ENCODE results near the gene PRKAB2. TPM values are rescaled to one million over a fixed set of nuclear protein-coding genes. Genes with fewer than 3 reads are reported as not detected.
"Not testable (repeated sequence)": the region's sequence is repeated elsewhere in the genome, so short reads cannot be mapped to it uniquely, and the experiment has no call there.

The PRKAB2 gene
- total RNA-seq, 1 donor from 2014 or later: 42.0 TPM

- intact Hi-C loops (cut with DNase I): no loop called here
- DNase-seq (ENCODE audit: missing footprints) (no peak), ATAC-seq (no peak)
Observed at GRCh38 chr1:147189514-147189913, 17.2 kb upstream of the PRKAB2 start.

DNA sequence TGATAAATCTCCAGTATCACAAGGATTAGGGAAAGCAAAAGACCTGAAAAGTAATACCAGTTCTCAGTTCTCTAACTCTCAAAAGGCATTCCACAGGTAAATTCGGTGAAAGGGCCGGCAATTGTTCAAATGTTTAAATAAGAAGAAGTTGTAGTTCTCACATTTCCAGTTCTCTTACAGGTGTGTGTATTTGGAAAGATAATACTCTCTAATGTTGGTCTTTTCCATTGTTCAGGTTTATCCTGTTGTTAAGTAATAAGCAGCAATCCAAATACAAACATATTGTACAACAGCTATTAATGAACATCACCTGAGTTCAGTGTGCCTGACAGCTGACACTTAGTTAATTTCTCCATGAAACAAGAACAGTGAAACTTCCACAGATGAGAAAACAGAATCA is 13.2 kb upstream of the PRKAB2 start:
- ATAC-seq (no peak), DNase-seq (ENCODE audit: missing footprints) (no peak)
- intact Hi-C loops (cut with DNase I): no loop called here

DNA sequence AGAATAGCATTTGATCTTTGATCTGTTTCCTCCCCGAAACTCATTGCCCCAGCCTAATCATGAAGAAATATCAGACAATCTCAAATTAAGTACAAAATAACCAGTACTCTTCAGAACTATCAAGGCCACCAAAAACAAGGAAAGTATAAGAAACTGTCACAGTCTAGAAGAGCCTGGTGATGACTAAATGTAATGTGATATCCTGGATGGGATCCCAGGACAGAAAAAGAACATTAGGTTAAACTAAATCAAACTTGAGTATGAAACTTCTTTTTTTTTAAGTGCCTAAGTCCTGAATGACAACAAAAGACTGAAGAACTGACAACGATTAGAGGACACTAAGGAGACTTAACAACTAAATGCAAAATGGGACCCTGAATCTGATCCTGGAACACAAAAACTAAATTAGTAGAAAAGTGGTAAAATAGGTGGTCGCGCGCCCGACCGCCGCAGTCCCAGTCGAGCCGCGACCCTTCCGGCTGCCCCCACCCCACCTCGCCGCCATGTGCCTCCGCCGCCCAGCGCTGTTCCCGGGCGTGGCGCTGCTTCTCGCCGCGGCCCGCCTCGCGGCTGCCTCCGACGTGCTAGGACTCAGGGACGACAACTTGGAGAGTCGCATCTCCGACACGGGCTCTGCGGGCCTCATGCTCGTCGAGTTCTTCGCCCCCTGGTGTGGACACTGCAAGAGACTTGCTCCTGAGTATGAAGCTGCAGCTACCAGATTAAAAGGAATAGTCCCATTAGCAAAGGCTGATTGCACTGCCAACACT is 5.5 kb upstream of the PRKAB2 start:
- DNase-seq (ENCODE audit: missing footprints) (peak; percentile 44), ATAC-seq (no peak)
- intact Hi-C loops (cut with DNase I): no loop called here

DNA sequence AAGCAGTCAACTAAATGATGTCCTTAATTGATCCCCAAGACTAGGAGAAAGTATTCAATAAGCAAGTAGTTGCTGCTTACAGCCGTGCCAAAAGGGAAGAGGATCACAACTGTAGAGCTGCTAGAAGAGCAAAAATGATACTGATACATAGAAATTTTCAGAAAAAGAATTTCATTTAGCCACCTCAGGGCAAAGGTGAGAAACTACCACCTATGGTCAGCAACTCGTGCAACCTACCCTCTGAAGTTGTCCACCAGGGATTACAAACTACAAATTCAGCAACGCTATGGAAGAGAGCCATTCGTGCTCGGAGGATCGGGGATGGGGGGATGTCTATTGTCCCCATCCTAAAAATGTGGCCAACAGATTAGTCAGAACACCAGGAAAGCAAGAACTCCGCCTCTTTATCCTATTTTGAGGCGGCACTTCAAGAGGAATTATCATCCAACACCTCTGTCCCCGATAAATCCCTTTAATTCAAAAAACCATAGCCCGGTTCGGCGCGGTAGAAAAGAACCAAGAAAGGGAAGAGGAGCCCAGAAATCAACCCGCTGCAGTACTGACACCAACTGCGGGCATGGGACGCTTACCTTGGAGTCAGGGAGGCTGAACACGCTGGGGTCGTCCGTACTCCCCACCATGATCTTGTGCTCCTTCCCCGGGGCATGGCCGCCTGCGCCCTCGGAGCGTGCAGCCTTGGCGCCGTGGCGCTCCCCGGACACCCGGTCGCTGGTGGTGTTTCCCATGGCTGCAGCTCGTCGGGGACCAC is 687 bp downstream of the PRKAB2 start:
- no peak for DNase-seq (ENCODE audit: missing footprints)
- intact Hi-C loops (cut with DNase I): loop anchor here (1.0 to 5.0 kb wide), 2 partner anchors 56 to 72 kb away; partner anchors contain the start of gene FMO5
- no peak for ATAC-seq

DNA sequence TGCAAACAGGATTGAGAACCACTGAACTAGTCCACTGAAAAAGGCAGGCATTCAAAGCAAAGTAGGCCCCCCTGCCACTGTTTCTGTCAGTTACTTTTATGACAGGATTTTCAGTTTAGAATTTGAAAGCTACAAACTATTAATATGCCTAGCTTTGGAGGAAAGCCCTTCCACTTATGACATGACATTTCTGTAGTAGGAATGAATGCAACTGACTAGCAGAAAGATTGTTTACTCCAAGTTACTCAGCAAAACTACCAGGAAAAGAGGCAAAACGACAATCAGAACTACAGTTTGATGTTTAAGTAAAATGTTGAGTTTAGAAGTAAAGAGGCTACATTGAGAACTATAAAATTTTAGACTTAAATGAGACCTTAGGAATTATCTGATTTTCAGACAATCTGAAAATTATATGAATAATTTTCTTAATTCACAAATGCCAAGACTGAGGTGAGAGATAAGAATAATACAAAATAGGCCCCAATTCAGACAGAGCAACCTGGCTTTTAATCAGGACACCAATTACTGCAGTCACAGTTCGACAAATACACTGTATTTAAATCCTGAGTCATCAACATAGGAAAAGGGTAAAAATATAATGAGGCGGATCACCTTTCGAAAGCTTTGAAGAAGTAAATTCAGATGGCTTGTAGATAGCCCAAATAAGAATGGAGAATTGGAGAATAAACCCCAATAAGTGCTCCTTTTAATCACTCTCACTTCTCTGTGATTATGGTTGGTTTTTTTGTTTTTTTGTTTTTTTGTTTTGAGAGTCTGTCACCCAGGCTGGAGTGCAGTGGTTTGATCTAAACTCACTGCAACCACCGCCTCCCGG is 2.2 kb downstream of the PRKAB2 start:
- DNase-seq (ENCODE audit: missing footprints): no peak
- intact Hi-C loops (cut with DNase I): loop anchor here (5.0 kb wide), 1 partner anchor 57 kb away; the partner anchor contains the start of gene FMO5
- no peak for ATAC-seq

DNA sequence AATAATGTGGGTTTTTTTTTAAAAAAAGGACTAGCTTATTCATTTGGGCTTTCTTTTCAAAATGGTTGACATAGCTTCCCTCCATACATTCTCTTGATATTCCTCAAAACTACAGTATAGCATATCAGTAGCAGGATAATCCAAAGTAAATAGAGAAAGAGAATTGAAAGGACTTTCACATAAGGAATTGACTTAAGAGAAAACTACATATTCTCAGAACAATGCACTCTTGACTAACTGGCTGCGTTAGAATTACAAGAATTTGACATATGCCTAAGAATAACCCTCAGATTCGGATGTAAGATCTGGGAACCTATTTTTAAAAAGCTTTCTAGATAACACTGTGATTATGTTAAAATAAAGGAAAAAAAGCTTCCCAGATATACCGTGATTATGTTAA is 3.1 kb downstream of the PRKAB2 start:
- ATAC-seq: no peak
- intact Hi-C loops (cut with DNase I): no loop called here
- no peak for DNase-seq (ENCODE audit: missing footprints)

DNA sequence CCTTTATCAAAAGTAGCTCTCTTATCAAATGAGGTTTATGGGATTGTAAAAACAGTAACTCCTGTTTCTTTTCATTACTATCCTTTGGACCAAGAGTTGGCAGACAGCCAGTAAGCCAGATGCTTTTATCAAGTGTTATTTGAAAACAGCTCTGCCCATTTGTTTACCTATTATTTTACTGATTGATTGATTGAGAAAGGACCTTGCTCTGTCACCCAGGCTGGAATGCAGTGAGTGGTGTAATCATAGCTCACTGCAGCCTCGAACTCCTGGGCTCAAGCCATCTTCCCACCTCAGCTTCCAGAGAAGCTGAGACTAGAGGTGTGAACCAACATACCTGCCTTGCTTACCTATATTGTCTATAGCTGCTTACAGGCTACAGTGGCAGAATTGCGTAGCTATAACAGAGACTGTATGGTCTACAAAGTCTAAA is 3.6 kb downstream of the PRKAB2 start:
- intact Hi-C loops (cut with DNase I): no loop called here
- DNase-seq (ENCODE audit: missing footprints) (no peak), ATAC-seq (no peak)

DNA sequence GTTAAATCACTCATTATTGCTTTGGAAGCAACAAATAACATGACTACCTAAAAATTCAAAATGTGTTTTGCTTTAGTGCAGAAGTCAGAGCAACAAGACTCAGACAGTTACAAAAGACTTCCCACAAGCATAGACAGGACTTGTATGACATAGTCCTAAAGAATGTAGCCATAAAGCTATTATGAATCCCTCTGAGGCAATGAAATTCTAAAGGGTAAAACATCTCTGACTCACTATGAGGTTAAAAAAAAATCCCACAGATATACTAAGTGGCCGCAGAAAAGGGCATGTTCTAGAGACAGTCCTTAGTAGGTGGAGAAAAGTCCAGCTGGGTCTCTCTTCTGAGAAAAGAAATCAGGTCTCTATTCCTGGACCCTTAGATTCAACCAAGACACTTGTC is 4.9 kb downstream of the PRKAB2 start:
- intact Hi-C loops (cut with DNase I): no loop called here
- ATAC-seq (no peak), DNase-seq (ENCODE audit: missing footprints) (no peak)

GRCh38 chr1:147163019-147163418 is 9.3 kb downstream of the PRKAB2 start:
- ATAC-seq (no peak), DNase-seq (ENCODE audit: missing footprints) (no peak)
- intact Hi-C loops (cut with DNase I): no loop called here

DNA sequence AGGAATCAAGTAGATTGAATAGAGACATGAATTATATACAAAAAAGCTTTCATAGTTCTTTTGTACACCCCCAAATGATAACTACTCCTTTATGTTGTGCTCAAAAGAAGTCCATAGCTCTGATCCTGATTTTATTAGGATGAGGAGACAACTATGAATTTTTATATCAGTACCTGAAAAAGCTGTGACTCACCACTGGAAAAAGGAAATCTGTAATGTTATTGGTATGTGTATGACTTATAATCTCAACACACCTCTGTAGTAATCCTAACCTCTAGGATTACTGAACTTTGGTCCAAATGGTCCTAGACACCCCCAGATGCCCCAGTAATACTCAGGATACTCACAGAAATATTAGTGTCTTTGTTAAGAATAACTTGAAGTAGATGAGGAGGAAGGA is 10.2 kb downstream of the PRKAB2 start:
- DNase-seq (ENCODE audit: missing footprints) (no peak), ATAC-seq (no peak)
- intact Hi-C loops (cut with DNase I): no loop called here

- ATAC-seq; intact Hi-C loops (cut with DNase I); DNase-seq (ENCODE audit: missing footprints): not testable (repeated sequence)
Observed at GRCh38 chr1:147157116-147157515, 15.2 kb downstream of the PRKAB2 start.

- ATAC-seq: no peak
- intact Hi-C loops (cut with DNase I): no loop called here
- no peak for DNase-seq (ENCODE audit: missing footprints)
Observed at GRCh38 chr1:147156642-147157041, 15.6 kb downstream of the PRKAB2 start.

DNA sequence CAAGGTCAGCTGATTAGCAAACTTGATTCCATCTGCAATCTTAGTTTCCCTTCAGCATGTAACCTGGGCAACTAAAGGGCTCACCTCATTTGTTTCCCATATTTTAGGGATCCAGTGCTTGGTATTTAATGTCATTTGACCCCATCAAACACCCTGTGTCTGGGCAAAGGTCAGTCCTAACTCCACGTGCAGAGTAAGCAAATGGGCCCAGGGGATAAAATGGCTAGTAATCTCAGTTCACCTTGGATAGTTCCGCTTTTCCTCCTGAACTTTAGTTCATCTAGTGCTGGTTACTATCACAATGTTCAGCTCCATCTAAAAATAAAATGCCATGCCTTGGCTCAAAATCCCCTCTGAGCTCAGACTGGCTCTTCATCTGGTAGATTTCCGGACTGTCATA is 19.5 kb downstream of the PRKAB2 start:
- intact Hi-C loops (cut with DNase I): no loop called here
- ATAC-seq (no peak), DNase-seq (ENCODE audit: missing footprints) (no peak)

GRCh38 chr1:147151244-147151643 is 21.0 kb downstream of the PRKAB2 start:
- intact Hi-C loops (cut with DNase I): no loop called here
- no peak for DNase-seq (ENCODE audit: missing footprints)
- no peak for ATAC-seq

DNA sequence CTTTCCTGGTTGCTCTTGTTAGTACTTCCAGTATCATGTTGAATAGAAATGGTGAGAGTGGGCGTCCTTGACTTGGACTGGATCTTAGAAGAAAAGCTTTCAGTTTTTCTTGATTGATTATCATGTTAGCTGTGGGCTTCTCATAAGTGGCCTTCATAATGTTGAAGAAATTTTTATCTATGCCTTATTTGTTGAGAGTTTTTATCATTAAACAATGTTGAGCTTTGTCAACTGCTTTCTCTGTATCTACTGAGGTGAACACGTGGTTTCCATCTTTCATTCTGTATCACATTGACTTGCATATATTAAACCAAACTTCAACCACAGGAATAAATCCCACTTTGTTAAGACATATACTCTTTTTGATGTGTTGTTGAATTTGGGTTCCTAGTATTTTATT is 29.4 kb downstream of the PRKAB2 start:
- intact Hi-C loops (cut with DNase I): no loop called here

GRCh38 chr1:147130721-147131120 is 41.5 kb downstream of the PRKAB2 start:
- ATAC-seq; intact Hi-C loops (cut with DNase I); DNase-seq (ENCODE audit: missing footprints): not testable (repeated sequence)

More for the DNA sequence above, 29.4 kb downstream of the PRKAB2 start:
- DNase-seq (ENCODE audit: missing footprints) (no peak), ATAC-seq (no peak)

- DNase-seq (ENCODE audit: missing footprints) (no peak), ATAC-seq (no peak)
- intact Hi-C loops (cut with DNase I): no loop called here
Observed at GRCh38 chr1:147129116-147129873, 43.0 kb downstream of the PRKAB2 start.

DNA sequence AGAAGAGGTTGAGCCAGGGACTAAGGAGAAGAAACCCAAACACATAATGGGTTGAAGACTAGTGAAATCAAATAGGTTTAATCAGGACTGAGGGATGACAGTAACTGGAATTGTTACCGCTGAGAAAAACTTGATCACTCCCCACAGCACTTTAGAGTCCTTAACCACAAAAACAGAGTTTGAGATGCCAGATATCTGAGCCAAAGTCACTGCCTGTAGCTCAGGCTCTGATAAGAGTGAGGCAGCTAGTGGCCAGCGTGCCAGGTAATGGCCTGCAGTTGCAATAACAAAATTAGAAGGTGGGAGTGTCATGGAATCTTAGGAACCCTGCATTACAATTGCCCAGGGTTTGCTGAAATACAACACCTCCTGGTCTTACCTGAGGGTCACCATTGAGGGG is 48.0 kb downstream of the PRKAB2 start:
- DNase-seq (ENCODE audit: missing footprints): no peak
- ATAC-seq: no peak
- intact Hi-C loops (cut with DNase I): no loop called here

GRCh38 chr1:147117109-147117508 is 55.2 kb downstream of the PRKAB2 start:
- intact Hi-C loops (cut with DNase I): no loop called here
- ATAC-seq: no peak

More at GRCh38 chr1:147117109-147117508, 55.2 kb downstream of the PRKAB2 start:
- DNase-seq (ENCODE audit: missing footprints): no peak

Measured in Right ventricle myocardium inferior (tissue), 1 donor.